Neural progenitor cell (in vitro differentiated cells): ENCODE data around the gene ANAPC15. TPM values are rescaled to one million over a fixed set of nuclear protein-coding genes. Genes with fewer than 3 reads are reported as not detected.
A peak's percentile ranks its signal among the peaks of the same experiment; 100 is the strongest.

Experiments used
- DNase-seq: peaks from one replicate; pipeline ENCODE4 v3.0.0-alpha.2; 2016; ENCODE audit warnings: low spot score
- H2AFZ ChIP-seq: fragments of 200-600 bp; sonication (generic); replicated peaks from 2 replicates; pipeline ENCODE4 v1.6.1; 2016; ENCODE audit warnings: antibody characterized with exemption
- H3F3A ChIP-seq: fragments of 200-600 bp; sonication (generic); 2 replicates; pipeline ENCODE4 v1.6.1; 2016; ENCODE audit warnings: antibody characterized with exemption, low read depth
- H3K27ac ChIP-seq: fragments of 200-600 bp; sonication (generic); 2 replicates; pipeline ENCODE4 v1.5.1; 2016; ENCODE audit warnings: mild to moderate bottlenecking
- H3K27me3 ChIP-seq: fragments of 200-600 bp; sonication (generic); 2 replicates; pipeline ENCODE4 v1.6.1; 2016; ENCODE audit warnings: mild to moderate bottlenecking, moderate library complexity
- H3K36me3 ChIP-seq: fragments of 200-600 bp; sonication (generic); 2 replicates; pipeline ENCODE4 v1.5.1; 2016
- H3K4me1 ChIP-seq: fragments of 200-600 bp; sonication (generic); 2 replicates; pipeline ENCODE4 v1.6.1; 2016; ENCODE audit warnings: mixed run types
- H3K4me2 ChIP-seq: fragments of 200-600 bp; sonication (generic); 2 replicates; pipeline ENCODE4 v1.6.1; 2016
- H3K4me3 ChIP-seq: fragments of 200-600 bp; sonication (generic); 2 replicates; pipeline ENCODE4 v1.5.1; 2016
- H3K79me2 ChIP-seq: fragments of 200-600 bp; sonication (generic); 2 replicates; pipeline ENCODE4 v1.6.1; 2016; ENCODE audit warnings: low read depth
- H3K9ac ChIP-seq: fragments of 200-600 bp; sonication (generic); 2 replicates; pipeline ENCODE4 v1.6.1; 2016
- H3K9me3 ChIP-seq: fragments of 200-600 bp; sonication (generic); 2 replicates; pipeline ENCODE4 v1.5.1; 2016; ENCODE audit warnings: low read depth
- H4K20me1 ChIP-seq: fragments of 200-600 bp; sonication (generic); 2 replicates; pipeline ENCODE4 v1.6.1; 2016; ENCODE audit warnings: low read depth
- H3K27ac Mint-ChIP-seq: 3 replicates; pipeline ENCODE4 v1.8.0; 2021; ENCODE audit warnings: mixed read lengths
- H3K27me3 Mint-ChIP-seq: 2 replicates; pipeline ENCODE4 v1.8.0; 2022; ENCODE audit warnings: low read depth, mild to moderate bottlenecking, inconsistent platforms, moderate library complexity, mixed read lengths; ENCODE audit not compliant: insufficient read depth
- H3K36me3 Mint-ChIP-seq: 3 replicates; pipeline ENCODE4 v1.8.0; 2021; ENCODE audit warnings: mixed read lengths
- H3K4me1 Mint-ChIP-seq: 3 replicates; pipeline ENCODE4 v1.8.0; 2021; ENCODE audit warnings: mixed read lengths
- H3K4me3 Mint-ChIP-seq: 3 replicates; pipeline ENCODE4 v1.8.0; 2021; ENCODE audit warnings: mild to moderate bottlenecking, moderate library complexity, mixed read lengths
- H3K9me3 Mint-ChIP-seq: 3 replicates; pipeline ENCODE4 v1.8.0; 2020; ENCODE audit warnings: mixed read lengths
- CTCF ChIP-seq: fragments of 200-600 bp; sonication (generic); IDR thresholded peaks from 2 replicates; pipeline ENCODE4 v1.5.1; 2017; ENCODE audit warnings: antibody characterized with exemption, mild to moderate bottlenecking
- EZH2 ChIP-seq: fragments of 200-600 bp; sonication (generic); IDR thresholded peaks from 2 replicates; pipeline ENCODE4 v1.6.1; 2017; ENCODE audit warnings: antibody characterized with exemption, mild to moderate bottlenecking, moderate library complexity
- EZH2phosphoT487 ChIP-seq: fragments of 200-600 bp; sonication (generic); IDR thresholded peaks from 2 replicates; pipeline ENCODE4 v1.6.1; 2017; ENCODE audit warnings: antibody characterized with exemption
- total RNA-seq: library from RNA; depleted of rRNA; stranded (reverse); fragments of >200 nt; gene quantifications from 2 replicates; pipeline ENCODE4 v1.2.3, GENCODE V29; 2015; ENCODE audit warnings: low replicate concordance

ANAPC15 gene
- total RNA-seq, 1 donor from 2014 or later, result 45.6 TPM

GRCh38 chr11:72114570-72114969 is 2.1 kb upstream of the ANAPC15 start:
- Mint-ChIP-seq H3K36me3 (peaks cover 3% of the 10 kb centered on the region), H3K27me3 (peaks cover 5% of the 10 kb centered on the region), H3K4me3 (no peak overlapping the region), H3K27ac (no peak overlapping the region), H3K9me3 (no peaks in the 10 kb centered on the region), H3K4me1 (peaks cover 20% of the 10 kb centered on the region)
- no peaks in the 10 kb centered on the region for H3K36me3 ChIP-seq
- peaks cover 6% of the 10 kb centered on the region for H3K4me1 ChIP-seq
- H3K4me3 ChIP-seq, result no peak overlapping the region
- H3K27me3 ChIP-seq, result peaks cover 40% of the 10 kb centered on the region
- no peaks in the 10 kb centered on the region for H4K20me1 ChIP-seq
- no peak overlapping the region for H3K27ac ChIP-seq
- H2AFZ ChIP-seq, result no peak overlapping the region
- H3K9me3 ChIP-seq, result no peaks in the 10 kb centered on the region
- H3K79me2 ChIP-seq, result no peaks in the 10 kb centered on the region
- H3F3A ChIP-seq, result peaks cover 21% of the 10 kb centered on the region
- H3K4me2 ChIP-seq, result no peak overlapping the region
- no peak for DNase-seq
- TF ChIP-seq EZH2, result no peak
- TF ChIP-seq EZH2phosphoT487, result no peak
- no peak for TF ChIP-seq CTCF
- H3K9ac ChIP-seq, result no peak overlapping the region

DNA sequence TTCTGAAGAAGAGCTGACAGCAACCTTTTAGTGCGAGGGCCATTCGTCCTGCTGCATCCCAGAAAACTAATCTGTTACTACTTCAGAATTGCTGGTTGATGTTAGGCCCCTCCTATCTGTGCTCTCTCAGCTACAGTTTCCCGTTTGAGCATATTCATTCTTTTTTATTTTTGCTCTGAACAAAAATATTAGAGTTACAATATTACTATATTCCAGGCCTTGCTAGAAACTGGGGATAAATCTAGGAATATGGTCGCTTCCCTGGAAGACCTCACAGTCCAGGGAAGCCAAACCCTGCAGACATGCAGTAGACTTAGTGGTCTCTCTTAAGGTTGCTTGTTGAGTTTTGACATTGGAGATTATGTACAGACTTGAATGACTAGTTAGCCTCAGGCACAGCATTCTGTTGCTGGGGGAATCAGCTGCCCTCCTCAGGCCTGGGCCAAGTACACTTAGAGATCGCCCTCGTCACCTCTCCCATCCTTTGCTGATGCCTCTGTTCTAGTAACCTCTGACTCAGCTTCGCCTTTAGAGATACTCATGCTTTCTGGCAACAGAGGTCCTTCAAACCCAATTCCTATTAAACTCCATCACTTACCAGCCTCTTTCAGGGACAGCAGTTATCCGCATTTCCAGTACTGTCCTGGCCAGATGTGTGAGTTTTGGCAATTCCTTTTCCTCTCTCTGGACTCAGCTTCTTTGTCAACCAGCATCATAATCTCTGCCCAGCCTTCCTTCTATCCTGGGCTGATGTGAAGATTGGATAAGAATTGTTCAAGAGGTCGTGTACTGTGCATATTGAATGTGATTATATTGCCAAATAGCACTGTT is 698 bp upstream of the ANAPC15 start:
- Histone ChIP-seq H3F3A (peaks cover 21% of the 10 kb centered on the region), H3K4me1 (peaks cover 6% of the 10 kb centered on the region), H3K9ac (no peak overlapping the region), H3K4me3 (peak overlapping the region; percentile 69), H3K9me3 (no peaks in the 10 kb centered on the region), H3K27ac (peak overlapping the region; percentile 92), H3K36me3 (no peaks in the 10 kb centered on the region), H2AFZ (peak overlapping the region; percentile 23), H3K79me2 (no peaks in the 10 kb centered on the region), H3K4me2 (peak overlapping the region; percentile 81), H3K27me3 (peaks cover 40% of the 10 kb centered on the region), H4K20me1 (no peaks in the 10 kb centered on the region)
- DNase-seq, result no peak
- Mint-ChIP-seq H3K36me3 (peaks cover 3% of the 10 kb centered on the region), H3K4me3 (peak overlapping the region; percentile 96), H3K27me3 (peaks cover 5% of the 10 kb centered on the region), H3K9me3 (no peaks in the 10 kb centered on the region), H3K27ac (peak overlapping the region; percentile 100), H3K4me1 (peaks cover 20% of the 10 kb centered on the region)
- TF ChIP-seq EZH2phosphoT487, result peak; percentile 23
- TF ChIP-seq CTCF, result no peak

DNA sequence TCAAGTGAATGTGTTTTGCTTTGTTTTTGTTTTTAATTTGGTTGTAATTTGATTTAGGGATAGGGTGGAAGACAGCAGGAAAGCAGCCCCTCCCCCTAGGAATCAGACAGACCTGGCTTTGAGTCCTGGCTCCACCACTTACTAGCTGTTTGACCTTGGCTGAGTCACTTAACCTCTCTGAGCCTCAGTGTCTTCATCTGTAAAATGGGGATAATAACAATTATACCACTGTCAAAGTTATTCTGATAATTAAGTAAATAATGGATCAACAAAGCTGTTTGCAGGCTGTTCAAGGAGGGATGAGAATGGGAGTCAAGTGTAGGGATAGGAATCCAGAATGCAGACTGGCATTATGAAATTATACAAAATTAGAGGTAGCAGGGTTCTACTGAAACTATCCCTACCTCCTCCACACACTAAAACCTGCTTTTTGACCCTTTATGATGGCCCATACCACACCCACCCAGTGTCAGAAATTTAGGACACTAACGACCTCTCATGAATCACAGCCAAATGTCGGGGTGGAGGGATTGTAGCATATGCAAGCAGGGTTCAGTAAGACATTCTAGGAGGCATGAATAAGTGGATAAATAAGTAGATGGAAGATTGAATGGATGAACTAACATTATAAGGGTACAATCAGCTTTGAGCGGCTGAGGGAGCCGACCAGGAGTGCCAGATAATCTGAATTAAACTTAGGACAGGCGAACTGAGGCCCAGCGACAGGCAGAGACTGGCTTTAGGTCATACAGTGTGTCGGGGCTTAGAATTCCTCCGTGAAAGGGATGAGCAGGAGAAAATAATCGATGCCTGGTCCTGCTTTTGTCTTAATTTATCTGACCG is 974 bp downstream of the ANAPC15 start:
- Histone ChIP-seq H4K20me1 (no peaks in the 10 kb centered on the region), H3F3A (peaks cover 21% of the 10 kb centered on the region), H3K4me1 (peaks cover 6% of the 10 kb centered on the region), H3K9ac (peak overlapping the region; percentile 9), H3K36me3 (no peaks in the 10 kb centered on the region), H3K79me2 (no peaks in the 10 kb centered on the region), H3K9me3 (no peaks in the 10 kb centered on the region), H3K4me3 (peak overlapping the region; percentile 69), H3K4me2 (peak overlapping the region; percentile 81), H3K27me3 (peaks cover 28% of the 10 kb centered on the region), H3K27ac (peak overlapping the region; percentile 92), H2AFZ (peak overlapping the region; percentile 91)
- Mint-ChIP-seq H3K9me3 (no peaks in the 10 kb centered on the region), H3K36me3 (peaks cover 3% of the 10 kb centered on the region), H3K4me1 (peaks cover 20% of the 10 kb centered on the region), H3K27me3 (peaks cover 9% of the 10 kb centered on the region), H3K27ac (peak overlapping the region; percentile 100), H3K4me3 (peak overlapping the region; percentile 96)
- TF ChIP-seq EZH2, result no peak
- no peak for TF ChIP-seq CTCF
- TF ChIP-seq EZH2phosphoT487, result no peak
- no peak for DNase-seq
